Spinal cord (tissue), 10 donors: ENCODE results near the gene MRPL17. TPM values are rescaled to one million over a fixed set of nuclear protein-coding genes. Genes with fewer than 3 reads are reported as not detected.

Experiments
- DNase-seq, 6 donors: peaks; one replicate each; pipeline versions ENCODE4 v3.0.0 to v3.0.0-alpha.2; 2013 to 2015; ENCODE audit warnings: low spot score in 6 of 6, low read depth in 4 of 6
- H3K27ac ChIP-seq: one replicate; pipeline ENCODE4 v1.5.1; 2013; ENCODE audit warnings: low read depth, low read length, control low read depth
- H3K27me3 ChIP-seq: one replicate; pipeline ENCODE4 v1.6.1; 2013; ENCODE audit warnings: low read length; ENCODE audit not compliant: control insufficient read depth, insufficient read depth
- H3K36me3 ChIP-seq: one replicate; pipeline ENCODE4 v1.6.1; 2013; ENCODE audit warnings: low read length; ENCODE audit not compliant: control insufficient read depth, insufficient read depth
- H3K4me1 ChIP-seq: one replicate; pipeline ENCODE4 v1.6.1; 2013; ENCODE audit warnings: low read length; ENCODE audit not compliant: control insufficient read depth, insufficient read depth
- H3K4me3 ChIP-seq: one replicate; pipeline ENCODE4 v1.5.1; 2013; ENCODE audit warnings: low read depth, low read length, control low read depth
- H3K9me3 ChIP-seq: one replicate; pipeline ENCODE4 v1.6.1; 2013; ENCODE audit warnings: low read length; ENCODE audit not compliant: control insufficient read depth, insufficient read depth
- WGBS: methylation state at CpG from one replicate; pipeline ENCODE4 v1.1.5; 2013; ENCODE audit warnings: missing lambda C conversion rate; ENCODE audit not compliant: insufficient coverage; 5-methylcytosine and 5-hydroxymethylcytosine counted together
- polyA plus RNA-seq, 2 donors: library from polyadenylated mRNA; unstranded; fragments of 120-200 nt; gene quantifications; one replicate each; pipeline ENCODE4 v1.2.1, GENCODE V29; 2013; ENCODE audit not compliant: insufficient read length in 2 of 2
- total RNA-seq, 2 donors: library from RNA; depleted of rRNA in 1 of 2; stranded (reverse); fragments of 120-200 nt in 1 of 2; fragments of >200 nt in 1 of 2; gene quantifications; one replicate each; pipeline versions ENCODE4 v1.2.3 to v1.2.4, GENCODE V29; 2013 to 2014
- donor health status: healthy.

MRPL17 gene
- total and polyA plus RNA-seq, 4 donors: 21.6 to 53.8 (median 46.8) TPM

DNA sequence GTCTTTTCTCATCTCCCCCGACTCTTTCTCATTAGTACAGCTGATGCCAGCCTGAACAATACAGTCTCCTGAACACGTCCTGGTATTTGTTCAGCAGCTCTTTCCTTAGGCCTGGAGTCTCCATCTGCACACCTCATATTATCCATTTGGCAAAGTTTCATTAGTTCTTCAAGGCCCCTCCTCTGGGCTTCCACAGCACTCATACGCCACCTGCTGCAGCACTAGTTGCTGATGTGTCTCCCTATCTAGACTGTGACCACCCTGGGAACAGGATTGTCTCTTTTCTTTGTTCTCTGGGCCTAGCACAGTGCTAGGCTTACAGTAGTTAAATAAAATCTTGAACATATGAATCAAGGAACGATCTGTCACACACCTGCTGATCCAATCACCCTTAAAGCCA lies 44.7 kb downstream of the MRPL17 start:
- Histone ChIP-seq H3K4me3 (no peak overlapping the region), H3K27me3 (no peaks in the 10 kb centered on the region), H3K27ac (no peak overlapping the region), H3K36me3 (peaks cover 47% of the 10 kb centered on the region), H3K4me1 (peaks cover 30% of the 10 kb centered on the region), H3K9me3 (no peaks in the 10 kb centered on the region)
- no peak for DNase-seq
- 79% methylated on average over 2 of the region's 4 CpGs for WGBS

GRCh38 chr11:6637871-6638270 lies 45.3 kb downstream of the MRPL17 start:
- Histone ChIP-seq H3K27ac (no peak overlapping the region), H3K4me3 (no peak overlapping the region), H3K27me3 (no peaks in the 10 kb centered on the region), H3K9me3 (no peaks in the 10 kb centered on the region), H3K36me3 (peaks cover 52% of the 10 kb centered on the region), H3K4me1 (peaks cover 30% of the 10 kb centered on the region)
- no peak for DNase-seq
- 53% methylated on average over 2 of the region's 3 CpGs for WGBS

- Histone ChIP-seq H3K36me3 (peaks cover 65% of the 10 kb centered on the region), H3K27me3 (no peaks in the 10 kb centered on the region), H3K27ac (no peak overlapping the region), H3K4me3 (no peak overlapping the region), H3K9me3 (no peaks in the 10 kb centered on the region), H3K4me1 (peaks cover 28% of the 10 kb centered on the region)
- 86% methylated on average over 3 of the region's 3 CpGs for WGBS
- no peak for DNase-seq
These were observed 46.7 kb downstream of the MRPL17 start for GRCh38 chr11:6636480-6636879.

GRCh38 chr11:6635082-6635932 lies 47.8 kb downstream of the MRPL17 start:
- peak overlapping the region; percentile 64 for H3K27ac ChIP-seq
- H3K4me1 ChIP-seq: peaks cover 26% of the 10 kb centered on the region
- no peaks in the 10 kb centered on the region for H3K27me3 ChIP-seq
- peaks cover 65% of the 10 kb centered on the region for H3K36me3 ChIP-seq
- WGBS: 2% methylated on average over 5 of the region's 10 CpGs
- DNase-seq: peak in 5 of 6 donors; percentile 36 to 87 (median 57)
- no peaks in the 10 kb centered on the region for H3K9me3 ChIP-seq
- peak overlapping the region; percentile 3 for H3K4me3 ChIP-seq

DNA sequence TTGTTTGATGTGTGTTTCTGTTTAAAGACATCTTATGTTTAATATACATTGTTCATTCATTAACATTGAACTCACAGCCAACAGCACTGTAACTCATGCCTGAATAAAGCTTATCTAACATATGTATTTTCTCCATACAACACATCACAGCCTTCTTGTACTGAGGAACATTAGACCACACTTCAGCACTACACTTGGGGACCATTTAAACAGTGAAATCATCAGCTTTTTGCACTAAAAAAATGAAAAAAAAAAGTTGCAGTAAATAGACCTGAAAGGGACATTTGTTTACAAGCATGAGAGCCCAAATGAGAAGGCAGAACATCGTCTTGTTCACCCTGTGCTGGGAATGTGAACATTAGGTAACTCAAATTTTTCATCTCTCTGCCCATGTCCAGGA lies 48.6 kb downstream of the MRPL17 start:
- peaks cover 65% of the 10 kb centered on the region for H3K36me3 ChIP-seq
- no peak for DNase-seq

DNA sequence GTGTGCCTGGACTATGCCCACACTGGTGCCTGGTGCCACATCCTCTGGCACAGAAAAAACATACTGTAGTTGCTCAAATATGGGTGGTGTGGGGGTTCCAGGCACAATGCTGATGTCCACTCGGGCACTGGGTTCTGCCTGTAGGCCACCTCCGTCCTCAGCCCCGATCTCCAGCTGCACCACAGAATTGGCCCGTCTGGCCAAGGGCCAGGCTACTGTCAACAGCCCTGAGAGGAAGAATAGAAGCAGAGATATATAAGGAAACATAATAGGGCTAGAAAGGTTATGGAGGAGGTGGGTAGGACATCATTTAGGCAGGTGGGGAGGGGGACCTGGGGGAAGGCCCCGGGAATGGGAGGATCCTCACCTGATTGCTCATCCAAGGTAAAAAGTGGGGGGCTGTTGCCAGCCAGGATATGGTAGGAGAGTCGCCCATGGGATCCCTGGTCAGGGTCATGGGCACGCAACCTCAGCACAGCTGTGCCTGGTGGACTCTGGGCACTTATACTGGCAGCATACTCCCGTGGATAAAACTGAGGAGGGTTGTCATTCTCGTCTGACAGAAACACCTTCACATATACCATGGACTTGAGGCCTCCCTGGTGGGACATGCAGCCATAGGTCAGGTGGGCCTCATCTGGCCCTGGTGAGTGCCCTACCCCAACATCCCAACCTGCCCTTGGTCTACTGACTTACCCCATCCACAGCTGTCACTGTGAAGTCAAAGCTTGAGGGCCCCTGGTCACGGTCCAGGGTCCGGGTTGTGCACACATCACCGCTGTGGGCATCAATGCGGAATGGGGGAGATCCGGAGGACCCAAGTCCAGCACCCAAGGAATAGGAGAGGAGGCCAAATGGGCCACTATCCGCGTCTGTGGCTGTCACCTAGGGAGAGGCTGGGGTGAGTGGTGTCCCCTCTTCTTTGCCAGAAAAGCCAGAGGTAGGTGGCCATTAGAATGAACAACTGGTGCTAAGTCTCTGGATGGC lies 49.4 kb downstream of the MRPL17 start:
- Histone ChIP-seq H3K36me3 (peaks cover 67% of the 10 kb centered on the region), H3K27me3 (no peaks in the 10 kb centered on the region), H3K27ac (no peak overlapping the region), H3K9me3 (no peaks in the 10 kb centered on the region), H3K4me1 (peaks cover 26% of the 10 kb centered on the region), H3K4me3 (no peak overlapping the region)
- 94% methylated on average over 15 of the region's 16 CpGs for WGBS
- DNase-seq: no peak

More for the DNA sequence above, 48.6 kb downstream of the MRPL17 start:
- Histone ChIP-seq H3K27ac (no peak overlapping the region), H3K4me1 (peaks cover 26% of the 10 kb centered on the region), H3K27me3 (no peaks in the 10 kb centered on the region), H3K4me3 (no peak overlapping the region), H3K9me3 (no peaks in the 10 kb centered on the region)
- WGBS: no CpG with 5 or more reads among the region's 1 CpG

DNA sequence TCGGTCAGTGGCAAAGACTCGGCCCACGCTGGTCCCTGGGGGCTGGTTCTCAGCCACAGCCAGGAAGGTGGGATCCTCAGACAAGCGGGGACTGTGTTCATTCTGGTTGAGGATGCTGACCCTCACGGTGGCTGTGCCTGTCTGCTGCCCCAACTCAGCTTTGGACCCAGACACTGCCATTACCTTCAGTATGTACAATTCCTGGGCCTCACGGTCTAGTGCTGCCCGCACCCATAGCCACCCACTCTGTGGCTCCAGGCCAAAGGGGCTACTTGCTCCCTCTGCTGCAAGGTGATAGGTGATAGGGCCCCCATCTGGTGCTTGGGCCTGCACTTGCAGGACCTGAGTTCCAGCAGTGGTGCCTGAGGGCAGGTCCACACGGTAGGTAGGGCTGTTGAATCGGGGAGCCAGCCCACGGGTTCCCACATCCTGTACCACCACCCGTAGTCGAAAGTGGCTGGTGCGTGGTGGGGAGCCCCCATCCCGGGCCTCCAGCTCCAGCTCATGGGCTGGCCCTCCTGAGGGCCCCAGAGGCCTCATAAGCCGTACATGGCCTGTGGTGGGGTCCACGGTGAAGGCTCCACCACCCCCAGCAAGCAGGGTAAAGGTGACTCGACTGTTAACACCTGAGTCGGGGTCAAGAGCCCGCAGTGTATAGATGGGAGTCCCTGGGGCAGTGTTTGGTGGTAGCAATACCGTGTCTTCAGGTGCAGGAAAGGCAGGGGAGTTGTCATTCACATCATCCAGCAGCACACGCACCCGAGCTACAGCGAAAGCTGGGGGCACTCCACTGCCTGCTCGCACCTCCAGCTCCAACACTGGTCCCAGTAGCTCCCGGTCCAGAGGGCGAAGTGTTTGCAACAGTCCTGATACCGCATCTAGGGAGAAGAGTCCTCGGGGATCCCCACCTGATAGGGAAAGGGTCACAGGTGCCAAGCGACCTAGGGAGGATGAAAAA lies 50.7 kb downstream of the MRPL17 start:
- H3K4me1 ChIP-seq: peaks cover 19% of the 10 kb centered on the region
- H3K4me3 ChIP-seq: no peak overlapping the region
- no peaks in the 10 kb centered on the region for H3K27me3 ChIP-seq
- peaks cover 66% of the 10 kb centered on the region for H3K36me3 ChIP-seq
- DNase-seq: no peak
- no peaks in the 10 kb centered on the region for H3K9me3 ChIP-seq
- 94% methylated on average over 27 of the region's 29 CpGs for WGBS
- H3K27ac ChIP-seq: no peak overlapping the region

GRCh38 chr11:6631361-6631890 lies 51.7 kb downstream of the MRPL17 start:
- H3K4me3 ChIP-seq: no peak overlapping the region
- 93% methylated on average over 11 of the region's 11 CpGs for WGBS
- H3K27ac ChIP-seq: no peak overlapping the region
- H3K9me3 ChIP-seq: no peaks in the 10 kb centered on the region
- DNase-seq: no peak
- H3K4me1 ChIP-seq: peaks cover 20% of the 10 kb centered on the region
- H3K27me3 ChIP-seq: no peaks in the 10 kb centered on the region
- peaks cover 75% of the 10 kb centered on the region for H3K36me3 ChIP-seq
